ENCODE data around the gene AIRE. TPM values are rescaled to one million over a fixed set of nuclear protein-coding genes. Genes with fewer than 3 reads are reported as not detected.

Gene AIRE
- total and polyA plus RNA-seq, 2 of the 13 experiments (the other 11 are each of a cell fraction or from before 2014, with no cell fraction given) = not detected

DNA sequence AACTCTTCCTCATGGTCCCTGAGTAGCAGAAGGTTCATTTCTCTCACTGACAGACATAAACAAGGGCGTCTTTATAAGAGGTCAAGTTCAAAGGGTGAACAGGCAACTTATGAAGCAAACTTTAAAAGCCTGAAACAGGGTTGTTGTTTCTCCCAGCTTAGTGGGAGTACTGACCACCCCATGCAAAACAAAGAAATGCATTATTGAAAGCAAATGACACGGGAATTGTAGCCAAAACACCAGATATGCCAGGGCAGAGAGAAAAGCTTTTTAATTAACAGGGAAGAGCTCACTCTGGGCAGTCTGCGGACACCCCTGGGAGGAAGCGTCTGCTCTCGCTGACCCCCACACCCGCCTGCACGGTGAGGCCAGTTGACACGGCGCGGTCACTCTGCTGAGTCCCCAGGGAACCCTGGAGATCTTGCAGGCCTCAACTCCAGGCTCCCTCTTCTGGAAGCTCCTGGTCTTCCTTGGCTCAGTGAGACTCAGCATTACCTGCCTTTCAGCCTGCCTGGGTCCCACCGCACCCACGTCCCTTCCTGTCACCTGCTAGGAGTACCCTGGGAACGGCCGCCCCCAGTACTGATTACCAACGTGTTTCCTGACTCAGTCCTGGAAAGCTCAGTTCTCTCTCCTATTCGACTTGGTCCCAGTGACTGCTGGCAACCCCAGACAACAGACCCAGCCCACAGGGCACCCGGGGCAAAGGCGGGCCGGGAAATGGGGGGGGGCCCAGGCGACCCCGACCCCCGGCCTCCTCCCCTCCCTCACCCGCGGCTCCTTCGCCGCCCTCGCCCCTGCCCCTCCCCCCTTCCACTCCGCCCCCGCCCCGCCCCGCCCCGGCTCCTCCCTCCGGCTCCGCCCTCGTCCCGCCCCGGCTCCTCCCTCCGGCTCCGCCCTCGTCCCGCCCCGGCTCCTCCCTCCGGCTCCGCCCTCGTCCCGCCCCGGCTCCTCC is 52.5 kb downstream of the AIRE start (continued):
- TF ChIP-seq ZNF333 (CRISPR knock-in tag; IDR thresholded peaks at IDR 0.05; ENCODE audit: borderline replicate concordance) = 0 out of 2 replicates have a peak, but pooled peaks have one; percentile 30

DNA sequence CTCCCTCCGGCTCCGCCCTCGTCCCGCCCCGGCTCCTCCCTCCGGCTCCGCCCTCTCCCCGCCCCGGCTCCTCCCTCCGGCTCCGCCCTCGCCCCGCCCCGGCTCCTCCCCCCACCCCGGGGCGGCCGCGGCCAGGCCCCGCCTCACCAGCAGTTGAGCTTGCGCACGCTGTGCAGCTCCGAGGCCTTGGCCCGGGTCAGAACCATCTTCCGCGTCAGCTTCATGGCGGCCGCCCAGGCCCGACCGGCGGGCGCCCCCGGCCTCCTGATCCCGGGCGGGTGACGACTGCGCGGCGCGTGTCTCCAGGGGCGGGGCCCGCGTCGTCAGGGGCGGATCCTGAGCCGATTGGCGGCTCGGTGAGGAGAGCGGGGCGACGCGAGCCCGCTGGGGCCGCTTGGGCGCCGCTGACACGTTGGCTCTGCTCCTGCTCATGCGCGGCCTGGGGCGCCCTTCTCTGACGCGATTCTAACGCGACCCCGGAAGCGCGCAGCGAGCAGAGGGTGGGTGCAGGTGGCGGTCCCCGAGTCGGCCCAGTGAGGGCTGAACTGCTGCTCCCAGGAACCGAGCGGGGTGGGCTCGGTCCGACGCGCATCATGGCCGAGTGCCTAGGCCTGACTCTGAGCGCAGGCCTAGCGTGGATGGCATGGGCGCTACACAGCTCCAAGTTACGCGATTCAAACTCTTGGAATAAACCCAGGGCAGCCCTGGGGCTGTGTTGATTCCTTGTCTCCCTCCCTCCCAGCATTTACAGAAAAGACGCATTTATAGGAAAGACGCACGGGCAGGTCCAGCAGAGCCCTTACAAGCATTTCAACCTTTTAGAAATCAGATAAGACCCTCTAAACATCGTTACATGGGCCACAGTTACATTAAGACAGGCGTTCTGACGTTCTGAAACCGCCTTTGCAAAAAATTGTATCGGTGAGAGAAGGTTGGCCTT is 53.6 kb downstream of the AIRE start, which contains the start of gene CFAP410:
Gene CFAP410, minus strand, starts transcription at position 420 of the 940 bp plus-strand sequence. Its CDS starts 196 bp downstream, at position 224.
- Histone ChIP-seq H3K79me2 (ENCODE audit: insufficient read depth, low read length) (peaks cover 2% of the 10 kb centered on the region), H3K27ac (ENCODE audit: extremely low read length, insufficient read depth, low read length) (peak within 1 kb of the TSS; percentile 99), H3K4me2 (ENCODE audit: low read depth, low read length) (peak within 1 kb of the TSS; percentile 96), H4K20me1 (ENCODE audit: insufficient read depth, low read length) (peaks cover 3% of the 10 kb centered on the region), H3K36me3 (replicated peaks in 1 of 2; ENCODE audit: control insufficient read depth in 1 of 2, insufficient read depth in 2 of 2, low read length in 2 of 2) (peaks cover 5 to 15% of the 10 kb centered on the region in 2 experiments; a peak in 4 of 5 replicates), H3K4me3 (replicated peaks in 1 of 3; ENCODE audit: insufficient read depth in 1 of 3, low read depth in 2 of 3, low read length in 3 of 3) (peak within 1 kb of the TSS; percentile 81 to 98 (median 90)), H3K4me1 (ENCODE audit: insufficient read depth, low read length) (peaks cover 50% of the 10 kb centered on the region), H3K27me3 (ENCODE audit: control insufficient read depth in 1 of 2, insufficient read depth in 2 of 2, low read length in 2 of 2) (no peaks in the 10 kb centered on the region; a peak in 1 of 5 replicates), H2AFZ (ENCODE audit: low read length) (no peak within 1 kb of the TSS), H3K9ac (ENCODE audit: insufficient read depth, low read depth, low read length) (peak within 1 kb of the TSS; percentile 92), H3K9me3 (ENCODE audit: low read length) (no peaks in the 10 kb centered on the region)
- in situ Hi-C loops (cut with HindIII; ENCODE audit: extremely low pct_ligation_motif_present, low pct_unique_long_range_greater_than_20kb) = loop anchor here (5.0 kb wide), 1 partner anchor 37 kb away; the partner anchor contains the start of gene PFKL
- intact Hi-C loops (cut with micrococcal nuclease; ENCODE audit: unreplicated experiment) = loop anchor here (5.0 kb wide), 1 partner anchor 118 kb away; the partner anchor contains the start of gene LRRC3
- no TSS peak for BruUV-seq (replicated peaks)
- CTCF ChIA-PET (ENCODE audit: low intra/inter-chr PET ratio, low total read pairs) = no interaction called here
- WGBS (ENCODE audit: low lambda C conversion rate) = 0% methylated on average over 11 of the region's 90 CpGs
- DNase-seq (ENCODE audit: low spot score) (peak; percentile 88), FAIRE-seq (no peak), ATAC-seq (peak; percentile 85)
- POLR2A ChIA-PET = interaction anchor here (0.6 to 3.7 kb wide), 11 partner anchors 14 to 178 kb away, joined by 3 to 33 read pairs (median 4); partner anchors contain the start of genes LRRC3 and TRPM2
- TF ChIP-seq ZNF567 (CRISPR knock-in tag; IDR thresholded peaks at IDR 0.05; ENCODE audit: borderline replicate concordance) (peak; percentile 28; the same call in 1 of the 2 replicates), ATF7-NPFF (CRISPR knock-in tag; IDR thresholded peaks at IDR 0.05; ENCODE audit: low read depth) (peak; percentile 81; the same call in 1 of the 2 replicates), ZNF326 (CRISPR knock-in tag; IDR thresholded peaks at IDR 0.05; ENCODE audit: borderline replicate concordance) (no peak), KLF9 (CRISPR knock-in tag; IDR thresholded peaks at IDR 0.05; ENCODE audit: low read depth) (no peak), SYNCRIP (IDR thresholded peaks at IDR 0.05; ENCODE audit: insufficient read depth, low read depth, low read length) (no peak), FOXK2 (IDR thresholded peaks at IDR 0.05) (0 out of 2 replicates have a peak, but pooled peaks have one; percentile 13), ZBTB7B (CRISPR knock-in tag; IDR thresholded peaks at IDR 0.05) (peak; percentile 82; the same call in 1 of the 2 replicates), EED (CRISPR knock-in tag; IDR thresholded peaks at IDR 0.05) (peak; percentile 70; the same call in 1 of the 2 replicates)
- TF ChIP-seq, protein P1, sequence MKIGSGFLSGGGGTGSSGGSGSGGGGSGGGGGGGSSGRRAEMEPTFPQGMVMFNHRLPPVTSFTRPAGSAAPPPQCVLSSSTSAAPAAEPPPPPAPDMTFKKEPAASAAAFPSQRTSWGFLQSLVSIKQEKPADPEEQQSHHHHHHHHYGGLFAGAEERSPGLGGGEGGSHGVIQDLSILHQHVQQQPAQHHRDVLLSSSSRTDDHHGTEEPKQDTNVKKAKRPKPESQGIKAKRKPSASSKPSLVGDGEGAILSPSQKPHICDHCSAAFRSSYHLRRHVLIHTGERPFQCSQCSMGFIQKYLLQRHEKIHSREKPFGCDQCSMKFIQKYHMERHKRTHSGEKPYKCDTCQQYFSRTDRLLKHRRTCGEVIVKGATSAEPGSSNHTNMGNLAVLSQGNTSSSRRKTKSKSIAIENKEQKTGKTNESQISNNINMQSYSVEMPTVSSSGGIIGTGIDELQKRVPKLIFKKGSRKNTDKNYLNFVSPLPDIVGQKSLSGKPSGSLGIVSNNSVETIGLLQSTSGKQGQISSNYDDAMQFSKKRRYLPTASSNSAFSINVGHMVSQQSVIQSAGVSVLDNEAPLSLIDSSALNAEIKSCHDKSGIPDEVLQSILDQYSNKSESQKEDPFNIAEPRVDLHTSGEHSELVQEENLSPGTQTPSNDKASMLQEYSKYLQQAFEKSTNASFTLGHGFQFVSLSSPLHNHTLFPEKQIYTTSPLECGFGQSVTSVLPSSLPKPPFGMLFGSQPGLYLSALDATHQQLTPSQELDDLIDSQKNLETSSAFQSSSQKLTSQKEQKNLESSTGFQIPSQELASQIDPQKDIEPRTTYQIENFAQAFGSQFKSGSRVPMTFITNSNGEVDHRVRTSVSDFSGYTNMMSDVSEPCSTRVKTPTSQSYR (CRISPR knock-in tag; IDR thresholded peaks at IDR 0.05; ENCODE audit: borderline replicate concordance) = no peak; the same call in 1 of the 2 replicates
- TF ChIP-seq, protein P2, sequence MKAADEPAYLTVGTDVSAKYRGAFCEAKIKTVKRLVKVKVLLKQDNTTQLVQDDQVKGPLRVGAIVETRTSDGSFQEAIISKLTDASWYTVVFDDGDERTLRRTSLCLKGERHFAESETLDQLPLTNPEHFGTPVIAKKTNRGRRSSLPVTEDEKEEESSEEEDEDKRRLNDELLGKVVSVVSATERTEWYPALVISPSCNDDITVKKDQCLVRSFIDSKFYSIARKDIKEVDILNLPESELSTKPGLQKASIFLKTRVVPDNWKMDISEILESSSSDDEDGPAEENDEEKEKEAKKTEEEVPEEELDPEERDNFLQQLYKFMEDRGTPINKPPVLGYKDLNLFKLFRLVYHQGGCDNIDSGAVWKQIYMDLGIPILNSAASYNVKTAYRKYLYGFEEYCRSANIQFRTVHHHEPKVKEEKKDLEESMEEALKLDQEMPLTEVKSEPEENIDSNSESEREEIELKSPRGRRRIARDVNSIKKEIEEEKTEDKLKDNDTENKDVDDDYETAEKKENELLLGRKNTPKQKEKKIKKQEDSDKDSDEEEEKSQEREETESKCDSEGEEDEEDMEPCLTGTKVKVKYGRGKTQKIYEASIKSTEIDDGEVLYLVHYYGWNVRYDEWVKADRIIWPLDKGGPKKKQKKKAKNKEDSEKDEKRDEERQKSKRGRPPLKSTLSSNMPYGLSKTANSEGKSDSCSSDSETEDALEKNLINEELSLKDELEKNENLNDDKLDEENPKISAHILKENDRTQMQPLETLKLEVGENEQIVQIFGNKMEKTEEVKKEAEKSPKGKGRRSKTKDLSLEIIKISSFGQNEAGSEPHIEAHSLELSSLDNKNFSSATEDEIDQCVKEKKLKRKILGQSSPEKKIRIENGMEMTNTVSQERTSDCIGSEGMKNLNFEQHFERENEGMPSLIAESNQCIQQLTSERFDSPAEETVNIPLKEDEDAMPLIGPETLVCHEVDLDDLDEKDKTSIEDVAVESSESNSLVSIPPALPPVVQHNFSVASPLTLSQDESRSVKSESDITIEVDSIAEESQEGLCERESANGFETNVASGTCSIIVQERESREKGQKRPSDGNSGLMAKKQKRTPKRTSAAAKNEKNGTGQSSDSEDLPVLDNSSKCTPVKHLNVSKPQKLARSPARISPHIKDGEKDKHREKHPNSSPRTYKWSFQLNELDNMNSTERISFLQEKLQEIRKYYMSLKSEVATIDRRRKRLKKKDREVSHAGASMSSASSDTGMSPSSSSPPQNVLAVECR (CRISPR knock-in tag; IDR thresholded peaks at IDR 0.05; ENCODE audit: borderline replicate concordance) = peak; percentile 98

Data from HepG2 (cell line).